ENCODE data around the gene DLST.
A peak's percentile ranks its signal among the peaks of the same experiment; 100 is the strongest.

Gene DLST

DNA sequence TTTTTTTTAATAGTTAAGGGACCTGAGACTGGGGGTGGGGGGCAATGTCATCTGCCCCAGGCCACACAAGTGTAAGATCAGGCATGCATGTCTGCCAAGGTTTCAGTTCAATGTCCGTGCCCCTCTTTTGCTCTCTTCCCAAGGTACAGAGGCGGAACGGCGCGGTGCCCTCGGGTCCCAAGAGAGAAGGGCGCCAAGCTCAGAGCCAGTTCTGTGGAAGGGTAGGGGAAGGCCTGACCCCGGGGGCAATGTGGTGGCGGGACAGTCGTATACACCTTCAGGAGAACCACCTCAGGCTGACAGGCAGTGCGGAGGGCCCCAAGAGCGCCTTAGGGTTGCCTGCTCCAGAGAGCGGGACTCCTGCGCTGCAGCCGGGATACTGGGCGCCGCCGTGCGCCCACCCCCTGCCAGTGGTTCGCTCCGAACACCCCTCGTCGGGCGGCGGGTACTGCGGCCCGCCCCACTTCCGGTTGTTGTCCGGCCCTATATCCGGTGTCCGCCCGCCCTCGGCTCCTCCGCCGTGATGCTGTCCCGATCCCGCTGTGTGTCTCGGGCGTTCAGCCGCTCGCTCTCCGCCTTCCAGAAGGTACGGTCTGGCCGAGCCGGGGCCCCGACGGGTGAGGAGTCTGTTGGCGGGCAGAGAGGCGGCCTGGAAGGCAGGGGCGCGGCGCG is at the start of gene DLST:
Gene DLST, plus strand, starts transcription at position 486 of the 672 bp plus-strand sequence. Its CDS starts 38 bp downstream, at position 524.
- H3K27ac ChIP-seq, result peak within 1 kb of the TSS; percentile 89 to 100 (median 97)
- H3K4me3 ChIP-seq, result peak within 1 kb of the TSS; percentile 58 to 99 (median 86)

DNA sequence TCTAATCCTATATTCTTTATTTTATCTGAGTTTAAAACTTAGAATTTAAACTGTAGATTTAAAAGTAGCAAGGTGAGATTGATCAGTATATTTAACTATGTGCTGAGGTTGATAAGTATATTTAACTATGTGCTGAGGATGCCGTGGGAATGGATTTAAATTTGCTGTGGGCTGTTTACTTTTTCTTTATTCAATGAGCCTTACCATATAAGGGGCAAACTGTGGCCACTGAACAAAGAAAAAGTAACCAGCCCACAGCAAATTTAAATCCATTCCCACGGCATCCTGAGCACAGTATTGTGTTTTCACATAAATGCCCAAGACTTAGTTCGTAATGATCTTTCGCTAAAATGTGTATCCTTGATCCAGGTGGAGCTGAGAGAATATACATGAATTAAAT is 48.9 kb upstream of the DLST start:
- no peak overlapping the region for H3K4me3 ChIP-seq
- H3K27ac ChIP-seq, result no peak overlapping the region

DNA sequence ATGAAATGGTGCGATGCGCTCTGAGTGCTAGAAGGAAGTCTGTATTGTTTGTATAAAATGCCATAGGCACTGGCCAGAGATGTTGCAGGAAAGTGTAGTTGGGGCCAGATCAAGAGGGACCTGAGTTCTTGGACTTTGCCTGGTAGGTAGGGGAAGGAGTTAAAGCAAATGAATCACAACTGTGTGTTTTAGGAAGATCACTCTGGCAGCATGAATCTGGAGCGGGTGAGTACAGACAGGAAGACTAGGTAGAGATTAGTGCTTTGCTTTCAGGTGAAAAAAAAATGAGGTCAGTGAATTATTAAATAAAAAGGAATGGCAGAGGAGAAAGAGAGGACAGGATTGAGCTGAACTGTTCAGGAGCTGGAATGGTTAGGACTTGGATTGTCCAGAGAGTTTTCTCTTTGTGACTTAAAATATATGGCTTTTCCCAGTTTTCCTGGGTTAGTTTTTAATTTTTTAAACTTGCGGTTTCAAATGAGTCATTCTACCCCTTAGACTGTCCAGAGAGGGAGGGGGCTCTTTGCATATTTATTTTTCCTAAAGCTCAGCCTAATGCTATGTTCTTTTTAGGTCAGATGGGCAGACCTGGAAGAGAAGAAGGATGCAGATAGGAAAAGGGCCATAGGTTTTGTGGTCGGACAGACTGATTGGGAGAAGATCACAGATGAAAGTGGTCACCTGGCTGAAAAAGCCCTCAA is 46.9 kb upstream of the DLST start:
- H3K27ac ChIP-seq, result peak overlapping the region in 2 of 21 experiments; percentile 17 to 41
- H3K4me3 ChIP-seq, result no peak overlapping the region

DNA sequence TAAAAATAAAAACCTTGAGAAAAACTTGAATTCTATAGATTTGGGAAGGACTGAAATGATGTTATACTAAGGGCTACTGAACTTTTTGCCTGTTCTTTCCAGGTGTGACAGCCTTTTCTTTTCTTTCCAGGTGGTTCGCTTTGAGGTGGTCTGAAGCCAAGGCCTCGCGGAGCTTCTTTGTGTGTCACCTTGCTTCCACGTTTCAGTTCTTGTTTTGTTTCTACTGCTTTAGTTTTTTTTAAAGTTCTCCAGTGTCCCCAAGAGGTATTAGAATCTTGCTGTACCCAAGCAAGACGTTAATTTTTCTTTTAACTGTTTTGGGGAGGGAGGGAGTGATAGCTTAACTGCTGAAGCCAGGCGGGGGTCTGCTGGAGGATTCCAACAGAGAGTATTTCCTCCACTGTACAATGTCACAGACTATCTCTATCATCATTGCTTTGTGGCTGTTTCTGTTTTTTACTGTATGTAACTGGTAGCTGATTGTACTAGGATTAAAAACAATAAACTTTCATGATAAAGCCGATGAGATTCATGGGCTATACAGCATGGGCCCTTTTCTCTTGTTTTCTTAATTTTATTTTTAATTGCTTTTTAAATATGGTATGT is 46.0 kb upstream of the DLST start:
- Histone ChIP-seq H3K4me3 (no peak overlapping the region), H3K27ac (peak overlapping the region in 2 of 21 experiments; percentile 41 to 67)

DNA sequence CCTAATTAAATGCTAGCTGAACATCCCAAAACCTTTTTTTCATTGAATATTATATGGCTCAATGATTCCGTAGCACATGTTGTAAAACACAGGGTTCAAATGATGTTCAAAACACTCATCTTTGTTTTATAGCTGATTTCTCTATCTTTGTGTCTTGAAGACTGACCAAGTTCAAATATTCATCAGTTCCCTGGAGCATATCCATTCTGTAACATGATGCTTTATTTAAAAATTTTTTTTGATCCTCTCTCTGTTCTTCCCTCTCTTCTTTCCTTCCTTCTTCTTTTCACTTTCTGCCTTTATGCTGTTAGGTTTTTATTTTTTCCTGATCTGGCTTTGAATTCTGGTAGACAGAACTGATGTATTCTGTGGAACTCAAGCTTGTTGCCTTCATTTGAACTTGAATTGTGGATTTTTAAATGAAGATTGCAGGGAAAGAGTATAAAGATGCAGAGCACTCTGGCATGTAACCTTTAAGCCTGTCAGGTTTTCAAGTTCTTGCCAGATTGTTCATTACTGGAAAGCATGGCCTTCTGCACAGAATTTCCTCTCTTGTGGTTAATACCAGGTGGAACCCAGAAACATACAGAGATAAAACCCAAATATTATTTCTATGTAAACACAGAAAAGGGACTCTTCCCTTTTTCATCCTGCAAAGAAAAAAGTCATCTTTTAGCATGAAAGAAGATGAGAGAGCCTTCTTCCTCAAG is 45.3 kb upstream of the DLST start:
- no peak overlapping the region for H3K4me3 ChIP-seq
- H3K27ac ChIP-seq, result peak overlapping the region in 2 of 21 experiments; percentile 5 to 67

DNA sequence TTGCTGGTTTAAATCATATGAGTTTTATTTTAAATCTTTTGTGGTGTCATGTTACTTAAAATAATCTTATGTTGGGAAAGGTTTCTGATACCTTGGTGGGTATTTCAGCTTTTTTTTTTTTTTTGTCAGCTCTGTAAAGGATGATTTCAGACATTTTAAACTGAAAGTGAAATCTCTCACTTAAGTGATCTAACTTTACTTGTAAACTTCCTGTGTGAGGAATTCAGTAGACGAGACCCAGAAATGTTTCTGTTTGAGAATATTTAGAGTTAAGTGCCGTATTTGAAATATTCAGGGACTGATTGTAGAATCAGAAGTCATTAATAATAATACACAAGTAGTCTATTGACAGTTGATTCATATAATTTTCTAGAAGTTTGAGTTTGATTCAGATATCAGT is 43.5 kb upstream of the DLST start:
- peak overlapping the region in 12 of 21 experiments; percentile 20 to 76 (median 59) for H3K27ac ChIP-seq

DNA sequence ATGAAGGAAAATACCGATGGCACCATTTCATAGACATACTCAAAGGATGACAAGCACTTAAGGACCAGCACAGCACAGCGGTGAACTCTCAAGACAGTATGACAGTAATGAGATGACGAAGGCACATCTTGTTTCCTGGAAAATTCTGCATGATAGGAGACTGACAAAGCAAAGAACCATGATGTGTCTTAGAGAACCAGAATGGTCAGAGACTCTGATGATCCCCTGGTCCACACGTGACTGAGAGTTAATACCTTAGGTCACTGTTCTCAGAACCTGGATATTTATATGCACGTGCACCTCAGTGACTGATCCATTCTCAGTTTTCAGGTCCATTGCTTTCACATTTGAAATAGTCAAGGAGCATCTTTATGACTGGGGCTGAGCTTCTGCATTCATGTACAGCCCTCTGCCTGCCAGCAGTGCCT is 41.1 kb upstream of the DLST start:
- no peak overlapping the region for H3K4me3 ChIP-seq
- H3K27ac ChIP-seq, result peak overlapping the region in 2 of 21 experiments; percentile 57 to 60

More for the DNA sequence above, 43.5 kb upstream of the DLST start:
- no peak overlapping the region for H3K4me3 ChIP-seq

DNA sequence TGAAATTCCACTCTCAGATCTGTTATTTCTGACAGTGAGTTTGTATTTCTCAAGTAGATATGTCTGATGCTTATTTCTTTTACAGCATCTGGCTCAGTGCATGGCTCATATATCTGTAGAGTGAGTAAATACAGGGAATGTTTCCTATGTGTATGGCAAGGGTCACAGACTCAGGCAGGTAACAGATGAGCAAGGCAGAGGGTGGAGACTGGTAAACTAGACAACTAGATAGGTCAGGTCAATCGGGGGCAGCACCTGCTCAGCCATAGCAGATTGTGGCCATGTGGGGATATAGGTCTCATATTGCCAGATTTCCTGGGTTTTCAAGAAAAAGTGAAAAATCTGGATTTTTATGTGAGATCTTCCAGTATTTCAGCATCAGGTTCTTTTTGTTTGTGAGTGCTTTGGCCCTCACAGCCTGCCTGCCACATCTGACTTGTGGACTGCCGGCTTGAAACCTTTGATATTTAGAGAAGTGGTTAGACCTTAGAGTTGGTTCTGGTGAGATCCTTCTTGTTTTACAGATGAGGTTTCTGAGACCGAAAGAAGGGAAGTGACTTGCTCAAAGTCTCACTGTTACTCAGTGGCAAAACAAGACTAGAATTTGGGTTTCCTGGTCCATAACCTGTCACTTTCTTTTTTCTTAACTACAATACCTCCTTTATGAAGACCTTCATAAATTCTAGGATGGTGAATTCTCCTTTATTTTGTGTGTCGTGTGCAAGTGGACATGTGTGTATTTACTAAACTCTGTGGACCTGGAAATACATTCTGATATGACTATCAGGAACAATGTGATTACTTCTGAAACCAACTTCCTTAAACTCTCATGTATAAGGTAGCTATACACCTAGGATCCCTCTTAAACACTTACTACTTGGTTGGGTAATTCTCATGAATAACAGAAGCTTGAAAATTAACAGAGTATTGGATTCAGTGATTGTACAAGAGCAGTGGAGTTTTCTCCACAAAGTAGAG is 40.2 kb upstream of the DLST start:
- Histone ChIP-seq H3K4me3 (no peak overlapping the region), H3K27ac (peak overlapping the region in 7 of 21 experiments; percentile 14 to 62 (median 57))

DNA sequence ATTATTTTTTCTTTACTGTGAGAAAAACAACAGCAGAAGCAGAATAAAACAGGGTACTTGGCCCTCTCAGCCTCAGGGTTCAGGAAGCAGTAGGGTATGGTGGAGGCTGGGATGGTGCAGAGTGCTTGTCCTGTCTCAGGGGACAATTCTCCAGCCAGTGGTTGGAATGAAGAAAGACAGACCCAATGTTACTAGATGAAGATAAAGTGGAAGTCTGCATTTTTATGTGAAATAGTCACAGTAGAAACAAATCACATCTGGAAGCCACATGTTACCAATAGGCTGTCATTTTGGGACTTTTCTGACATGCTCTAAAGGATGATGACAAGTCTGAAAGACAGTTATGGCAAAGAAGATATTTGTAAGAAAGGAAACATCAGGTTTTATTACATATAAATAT is 38.1 kb upstream of the DLST start:
- no peak overlapping the region for H3K4me3 ChIP-seq
- H3K27ac ChIP-seq, result peak overlapping the region in 2 of 21 experiments; percentile 36 to 37

DNA sequence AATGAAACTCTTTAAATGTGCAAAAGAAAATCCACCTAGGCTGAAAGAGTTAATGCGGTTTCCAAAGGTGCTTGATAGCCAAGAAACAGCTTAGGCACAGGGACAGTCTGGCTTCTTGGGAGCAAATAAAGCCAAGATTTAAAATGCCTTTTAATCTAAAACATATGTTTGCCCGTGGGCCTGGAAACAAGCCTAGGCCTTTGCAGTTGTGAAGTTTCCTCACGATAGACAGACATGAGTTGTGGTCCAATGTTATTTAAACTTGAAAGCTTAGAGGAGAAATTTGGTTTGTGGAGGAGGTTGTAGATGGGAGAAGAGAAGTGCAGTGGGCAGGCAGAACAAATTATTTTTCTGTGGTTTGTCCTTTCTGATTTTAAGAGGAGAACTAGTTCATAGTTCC is 35.5 kb upstream of the DLST start:
- no peak overlapping the region for H3K4me3 ChIP-seq
- H3K27ac ChIP-seq, result peak overlapping the region in 3 of 21 experiments; percentile 10 to 39 (median 32)

DNA sequence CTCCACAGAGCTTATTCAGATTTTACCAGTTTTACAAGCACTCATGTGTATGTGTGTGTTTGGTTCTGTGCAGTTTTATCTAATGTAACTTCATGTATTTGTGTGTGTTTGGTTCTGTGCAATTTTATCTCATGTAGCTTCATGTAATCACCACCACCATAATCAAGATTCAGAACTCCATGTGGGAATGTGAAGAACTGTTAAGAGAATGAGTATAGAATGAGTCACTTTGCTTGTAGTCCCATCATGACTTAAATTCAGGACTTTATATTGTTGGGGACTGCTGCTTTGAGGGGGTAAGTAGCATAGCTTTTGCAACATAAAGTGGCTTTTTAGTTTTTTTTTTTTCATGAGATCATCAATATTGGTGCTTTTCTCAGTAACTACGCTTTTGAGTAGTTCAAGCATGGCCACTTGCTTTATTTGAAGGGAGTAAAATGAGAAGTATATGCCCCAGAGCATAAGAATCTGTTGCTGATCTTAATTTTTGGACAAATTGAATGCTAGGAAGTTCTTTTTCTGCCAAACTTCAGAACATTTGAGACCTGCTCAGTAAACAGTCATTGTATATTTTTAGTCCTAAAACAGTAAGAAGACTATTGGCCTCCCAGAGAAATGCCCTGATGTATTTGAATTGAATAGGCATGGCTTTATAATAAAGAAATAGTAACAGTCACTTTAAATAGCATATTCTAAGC is 34.6 kb upstream of the DLST start:
- Histone ChIP-seq H3K27ac (peak overlapping the region in 4 of 21 experiments; percentile 30 to 40 (median 32)), H3K4me3 (no peak overlapping the region)

DNA sequence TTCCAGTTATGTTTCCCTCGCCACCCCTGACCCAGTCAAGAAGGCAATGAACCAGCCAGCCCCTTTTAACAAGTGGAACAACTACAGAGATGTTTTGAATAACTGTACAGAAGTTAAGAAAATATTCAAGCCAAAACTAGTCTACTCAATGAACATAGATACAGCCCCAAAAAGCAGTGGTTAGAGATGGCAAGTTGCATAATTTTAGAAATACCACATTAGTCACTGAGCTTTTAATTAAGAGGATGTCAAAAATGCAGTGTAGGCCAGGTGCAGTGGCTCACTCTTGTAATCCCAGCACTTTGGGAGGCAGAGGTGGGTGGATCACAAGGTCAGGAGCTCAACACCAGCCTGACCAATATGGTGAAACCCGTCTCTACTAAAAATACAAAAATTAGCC is 32.9 kb upstream of the DLST start:
- Histone ChIP-seq H3K27ac (no peak overlapping the region), H3K4me3 (no peak overlapping the region)

DNA sequence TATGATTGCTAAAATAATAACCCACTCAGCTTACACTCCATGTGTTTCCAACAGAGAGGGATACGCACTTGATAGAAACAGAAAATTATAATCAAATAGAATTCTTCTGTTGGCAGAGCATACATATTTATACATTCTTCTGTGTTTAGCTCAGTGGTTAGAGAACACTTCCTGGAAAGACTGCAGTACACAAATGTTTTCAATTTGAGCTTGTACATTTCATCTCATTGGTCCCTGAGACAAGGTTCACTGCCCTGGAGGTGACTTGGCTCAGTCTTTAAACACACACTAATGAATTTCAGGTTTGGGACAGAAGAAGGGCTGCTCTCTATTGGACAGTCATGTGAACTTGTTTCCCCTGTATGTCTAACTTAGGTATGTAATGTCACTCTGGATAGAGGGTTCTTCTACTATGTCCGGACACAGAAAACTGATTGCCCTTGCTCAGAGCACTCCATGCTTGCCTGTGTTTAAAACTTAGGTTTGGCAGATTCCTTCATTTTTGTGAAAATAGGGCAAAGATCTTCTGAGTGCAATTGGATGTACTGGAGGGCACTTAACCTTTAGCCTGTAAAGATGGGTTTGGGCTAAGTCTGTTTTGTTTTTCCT is 28.7 kb upstream of the DLST start:
- Histone ChIP-seq H3K4me3 (no peak overlapping the region), H3K27ac (peak overlapping the region in 10 of 21 experiments; percentile 0 to 70 (median 42))

DNA sequence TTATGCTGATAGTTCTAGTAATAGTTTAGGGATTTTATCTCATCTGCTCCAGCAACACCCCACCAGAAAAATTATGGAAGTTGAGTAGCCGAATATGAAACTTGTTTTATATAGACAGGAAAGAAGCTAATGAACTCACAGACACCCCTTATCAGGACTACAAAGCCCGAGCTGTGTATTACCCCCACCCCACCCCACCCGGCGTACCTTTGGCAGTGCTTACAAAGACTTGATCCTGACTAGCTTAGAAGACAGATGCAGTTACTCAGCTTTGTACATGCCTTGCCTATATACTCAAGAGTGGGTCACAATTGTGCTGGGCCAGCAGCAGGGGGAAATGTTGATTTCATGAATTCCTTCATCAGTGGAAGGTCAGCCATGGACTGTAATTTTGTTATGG is 28.1 kb upstream of the DLST start:
- H3K27ac ChIP-seq, result peak overlapping the region in 9 of 21 experiments; percentile 0 to 70 (median 46)
- H3K4me3 ChIP-seq, result no peak overlapping the region

DNA sequence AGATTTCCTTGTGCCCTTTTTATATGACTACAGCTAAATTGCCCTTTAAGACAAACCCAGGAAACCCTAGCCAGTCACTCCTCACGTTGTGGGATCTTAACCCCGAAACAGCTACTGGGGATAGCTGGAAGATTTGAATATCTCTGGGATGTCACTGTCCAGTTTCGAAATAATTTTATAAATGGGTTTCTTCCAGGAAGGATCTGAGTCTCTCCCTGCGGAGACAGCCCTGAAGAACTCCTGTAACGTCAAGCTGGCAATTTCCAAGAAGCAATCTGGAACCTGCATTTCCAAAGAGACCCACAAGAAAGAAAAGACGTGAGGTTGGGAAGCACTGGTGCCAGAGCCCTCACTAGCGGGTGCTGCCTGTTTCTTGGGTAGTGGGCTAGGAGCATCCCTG is 26.7 kb upstream of the DLST start:
- H3K27ac ChIP-seq, result peak overlapping the region in 1 of 21 experiments; percentile 18
- H3K4me3 ChIP-seq, result no peak overlapping the region

DNA sequence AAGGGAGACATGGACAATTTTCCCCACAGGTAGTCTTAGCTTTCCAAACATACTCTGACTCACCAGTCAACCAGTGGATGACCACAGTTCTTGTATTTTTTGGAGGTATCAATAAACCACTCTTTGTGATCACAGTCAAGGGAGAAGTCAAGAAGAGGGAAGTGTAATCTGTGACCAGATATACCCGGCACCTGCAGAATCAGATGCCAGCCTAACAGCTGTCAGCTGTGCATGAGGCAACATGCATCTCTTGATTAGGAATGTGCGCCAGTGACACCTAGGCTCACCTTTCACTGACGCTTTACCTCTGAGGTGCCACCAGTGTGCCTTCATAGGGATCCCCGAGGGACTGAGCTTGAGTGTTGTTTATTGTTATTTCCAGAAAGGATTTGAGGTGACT is 25.8 kb upstream of the DLST start:
- Histone ChIP-seq H3K27ac (no peak overlapping the region), H3K4me3 (no peak overlapping the region)

DNA sequence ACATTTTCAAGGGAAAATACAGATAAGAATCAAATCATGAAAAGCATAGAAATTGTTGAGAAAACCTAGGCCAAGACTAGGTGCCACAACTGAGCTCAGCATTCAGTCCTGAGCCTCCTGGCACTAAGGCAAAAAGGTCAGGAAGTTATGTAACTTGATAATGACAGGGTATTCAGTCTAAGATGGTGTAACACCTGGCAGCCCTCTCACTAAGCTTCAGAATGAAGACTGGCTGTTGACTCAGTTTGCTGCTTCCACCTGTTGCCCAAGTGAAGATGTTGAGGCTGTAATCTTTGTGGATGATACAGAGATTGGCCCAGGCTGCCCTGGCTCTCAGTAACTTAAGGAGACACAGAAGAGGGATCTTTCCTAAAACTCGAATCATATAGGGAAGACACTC is 25.4 kb upstream of the DLST start:
- no peak overlapping the region for H3K4me3 ChIP-seq
- no peak overlapping the region for H3K27ac ChIP-seq

DNA sequence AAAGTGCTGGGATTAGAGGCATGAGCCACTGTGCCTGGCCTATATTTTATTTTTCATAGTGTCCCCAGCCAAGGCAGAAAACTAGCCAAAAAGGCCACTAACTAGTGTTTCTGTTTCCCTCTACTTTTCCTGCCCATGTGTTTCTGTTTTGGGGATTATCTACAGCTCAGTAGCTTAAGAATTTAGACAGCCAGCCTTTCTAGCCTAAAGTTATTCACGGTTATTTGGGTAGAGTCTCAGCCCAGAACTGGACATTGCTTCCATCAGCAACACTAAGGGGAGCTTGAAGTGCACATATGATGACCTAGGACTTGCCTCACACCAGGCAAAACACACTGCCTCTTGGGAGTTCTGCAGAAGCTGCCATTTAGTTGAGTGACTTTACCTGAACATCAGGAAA is 23.7 kb upstream of the DLST start:
- Histone ChIP-seq H3K27ac (no peak overlapping the region), H3K4me3 (no peak overlapping the region)

Data from skin epidermis (tissue), 12 donors.